Endothelial cell of umbilical vein (primary cell): ENCODE measurements around the gene PYCR2. TPM values are rescaled to one million over a fixed set of nuclear protein-coding genes. Genes with fewer than 3 reads are reported as not detected.
A peak's percentile ranks its signal among the peaks of the same experiment; 100 is the strongest.
"Not testable (repeated sequence)": the region's sequence is repeated elsewhere in the genome, so short reads cannot be mapped to it uniquely, and the experiment has no call there.

Experiments used
- BruUV-seq: library from RNA; stranded (reverse); fragments of 400-500 nt; replicated peaks from 2 replicates; lab custom pipeline; 2021; lab: Mats Ljungman, UMichigan
- CTCF ChIA-PET: fragments of 300-600, 350-600 bp; sonication (Branson Sonifier 250); formaldehyde crosslinking; loops from one replicate; lab custom pipeline; 2021; ENCODE audit warnings: antibody characterized with exemption, inconsistent platforms; lab: Charles Lee
- POLR2A ChIA-PET: fragments of 300-600, 350-600 bp; sonication (Branson Sonifier 250); formaldehyde crosslinking; loops from one replicate; lab custom pipeline; 2021; ENCODE audit warnings: antibody characterized with exemption, inconsistent platforms; lab: Charles Lee
- DNase-seq: peaks from one replicate; pipeline ENCODE4 v3.0.0-alpha.2; 2011; ENCODE audit warnings: low read depth, low spot score
- FAIRE-seq: peaks from 2 replicates; lab custom pipeline; 2011; peaks lifted over from hg19 to GRCh38; lab: Jason Lieb, UNC
- H2AFZ ChIP-seq: 2 replicates; pipeline ENCODE4 v1.6.0; 2012; ENCODE audit warnings: low read depth, low read length, control low read depth, inconsistent platforms
- H3K27ac ChIP-seq: 2 replicates; pipeline ENCODE4 v1.5.1; 2011; ENCODE audit warnings: low read depth, mild to moderate bottlenecking, control low read depth, low read length, moderate library complexity; ENCODE audit not compliant: insufficient read depth
- H3K27me3 ChIP-seq, 2 experiments: 2 replicates each; pipeline versions ENCODE4 v1.6.0 to v1.6.1; 2011; ENCODE audit warnings: low read length in 2 of 2, mixed read lengths in 1 of 2; ENCODE audit not compliant: control insufficient read depth in 2 of 2, insufficient read depth in 2 of 2
- H3K36me3 ChIP-seq, 2 experiments: 2 replicates in 1 of 2; 3 replicates in 1 of 2; pipeline ENCODE4 v1.5.1; 2011; ENCODE audit warnings: low read length in 2 of 2, mild to moderate bottlenecking in 1 of 2, moderate library complexity in 1 of 2; ENCODE audit not compliant: control insufficient read depth in 2 of 2, insufficient read depth in 2 of 2; ENCODE audit errors: extremely low read depth in 1 of 2
- H3K4me1 ChIP-seq: 3 replicates; pipeline ENCODE4 v1.5.1; 2011; ENCODE audit warnings: mild to moderate bottlenecking, low read length; ENCODE audit not compliant: control insufficient read depth, insufficient read depth; ENCODE audit errors: extremely low read depth
- H3K4me2 ChIP-seq: 2 replicates; pipeline ENCODE4 v1.6.1; 2011; ENCODE audit warnings: low read length, control low read depth, mixed read lengths; ENCODE audit not compliant: insufficient read depth
- H3K4me3 ChIP-seq, 3 experiments: fragments of 200-600 bp in 1 of 3; sonication (generic), shearing (Covaris generic) in 1 of 3; replicated peaks in 1 of 3; 2 replicates each; pipeline ENCODE4 v1.5.1; 2011 to 2016; ENCODE audit warnings: control low read depth in 3 of 3, low read length in 3 of 3, mild to moderate bottlenecking in 2 of 3, inconsistent platforms in 1 of 3, low read depth in 1 of 3, moderate library complexity in 1 of 3; ENCODE audit not compliant: insufficient read depth in 1 of 3
- H3K79me2 ChIP-seq: 2 replicates; pipeline ENCODE4 v1.6.0; 2012; ENCODE audit warnings: low read length, inconsistent platforms; ENCODE audit not compliant: control insufficient read depth, insufficient read depth
- H3K9ac ChIP-seq: replicated peaks from 2 replicates; pipeline ENCODE3; 2011; ENCODE audit warnings: low read length, control low read depth; ENCODE audit not compliant: insufficient read depth; ENCODE audit errors: extremely low read depth
- H3K9me1 ChIP-seq: replicated peaks from 3 replicates; pipeline ENCODE4 v1.6.0; 2011; ENCODE audit warnings: mild to moderate bottlenecking, low read length; ENCODE audit not compliant: control insufficient read depth, insufficient read depth; ENCODE audit errors: extremely low read depth
- H3K9me3 ChIP-seq: replicated peaks from 2 replicates; pipeline ENCODE4 v1.5.1; 2012; ENCODE audit warnings: low read length, inconsistent platforms; ENCODE audit not compliant: control insufficient read depth, insufficient read depth
- H4K20me1 ChIP-seq: replicated peaks from 2 replicates; pipeline ENCODE3; 2011; ENCODE audit warnings: mild to moderate bottlenecking, low read length; ENCODE audit not compliant: control insufficient read depth, insufficient read depth; ENCODE audit errors: extremely low read depth
- EZH2 ChIP-seq: IDR thresholded peaks from 2 replicates; pipeline ENCODE4 v1.6.1; 2012; ENCODE audit warnings: borderline replicate concordance, low read depth, mild to moderate bottlenecking, moderate library complexity, low read length, inconsistent platforms; ENCODE audit not compliant: severe bottlenecking
- FOS ChIP-seq: IDR thresholded peaks from 2 replicates; pipeline ENCODE4 v1.6.1; 2011; ENCODE audit warnings: mild to moderate bottlenecking, low read length, moderate library complexity, borderline replicate concordance; ENCODE audit not compliant: insufficient read depth
- GATA2 ChIP-seq: IDR thresholded peaks from 2 replicates; pipeline ENCODE4 v1.7.0; 2011; ENCODE audit warnings: low read depth, mild to moderate bottlenecking, moderate library complexity, mixed read lengths, low read length; ENCODE audit not compliant: insufficient read length, insufficient read depth
- JUN ChIP-seq: IDR thresholded peaks from 2 replicates; pipeline ENCODE4 v1.6.1; 2011; ENCODE audit warnings: borderline replicate concordance, low read depth; ENCODE audit not compliant: insufficient read length, insufficient read depth
- MAX ChIP-seq: IDR thresholded peaks from 2 replicates; pipeline ENCODE4 v1.6.1; 2011; ENCODE audit not compliant: insufficient read depth, insufficient read length
- MYC ChIP-seq: IDR thresholded peaks from one replicate; pipeline ENCODE4 v1.6.1; 2011; ENCODE audit warnings: mild to moderate bottlenecking, low read depth, low read length
- POLR2AphosphoS5 ChIP-seq: IDR thresholded peaks from 2 replicates; pipeline ENCODE4 v1.6.1; 2012; ENCODE audit warnings: low read depth, mild to moderate bottlenecking, control low read depth, low read length, moderate library complexity; ENCODE audit not compliant: insufficient read depth
- dilution Hi-C: fragments of 300-500 bp; cut with MboI; formaldehyde crosslinking; loops from one replicate; pipeline ENCODE4 v1.15.0; 2019; ENCODE audit warnings: low sequenced_read_pairs; ENCODE audit not compliant: extremely low pct_ligation_motif_present
- intact Hi-C: fragments of 100-400 bp; cut with micrococcal nuclease; formaldehyde crosslinking; loops from one replicate; pipeline ENCODE4 v1.10.0; 2022
- polyA plus RNA-seq, 4 experiments: library from polyadenylated mRNA; depleted of rRNA in 3 of 4; stranded (reverse) in 3 of 4; unstranded in 1 of 4; fragments of >200 nt; gene quantifications; 2 replicates each; pipeline versions ENCODE4 v1.2.1 to v1.2.3, GENCODE V29; 2011 to 2012; ENCODE audit warnings: missing spikeins in 1 of 4
- total RNA-seq: library from RNA; stranded (reverse); gene quantifications from 2 replicates; pipeline ENCODE4 v1.2.3, GENCODE V29; 2021

Gene PYCR2
- total and polyA plus RNA-seq, 2 donors (not counting 3 experiments of a cell fraction or from before 2014, with no cell fraction given): 64.6 to 65.1 TPM

GRCh38 chr1:225929462-225929861 is 5.4 kb upstream of the PYCR2 start:
- H3K79me2 ChIP-seq, H3K27ac ChIP-seq, H3K4me3 ChIP-seq, H3K36me3 ChIP-seq, H3K9me3 ChIP-seq, dilution Hi-C loops, BruUV-seq, H3K27me3 ChIP-seq, H3K9ac ChIP-seq, H3K9me1 ChIP-seq, POLR2A ChIA-PET, DNase-seq, intact Hi-C loops, H2AFZ ChIP-seq, H3K4me2 ChIP-seq, H3K4me1 ChIP-seq, H4K20me1 ChIP-seq, FAIRE-seq: not testable (repeated sequence)
- CTCF ChIA-PET: interaction anchor here (0.6 to 0.7 kb wide), 2 partner anchors 287 to 295 kb away, joined by 3 to 4 read pairs; no protein-coding TSS in a partner anchor

GRCh38 chr1:225928186-225929175 is 4.4 kb upstream of the PYCR2 start:
- peak; percentile 37 for DNase-seq
- H3K4me2 ChIP-seq: no peak overlapping the region
- H3K4me1 ChIP-seq: no peaks in the 10 kb centered on the region
- H4K20me1 ChIP-seq: no peaks in the 10 kb centered on the region
- POLR2A ChIA-PET: no interaction called here
- intact Hi-C loops: no loop called here
- TF ChIP-seq JUN (no peak), MAX (no peak), EZH2 (no peak), GATA2 (no peak), POLR2AphosphoS5 (no peak), FOS (no peak), MYC (no peak)
- FAIRE-seq: no peak
- H3K27ac ChIP-seq: no peak overlapping the region
- no peaks in the 10 kb centered on the region for H3K27me3 ChIP-seq
- no peak overlapping the region for H3K4me3 ChIP-seq
- H3K79me2 ChIP-seq: peaks cover 2% of the 10 kb centered on the region
- H2AFZ ChIP-seq: peak overlapping the region; percentile 44
- dilution Hi-C loops: no loop called here
- no peak overlapping the region for H3K9ac ChIP-seq
- CTCF ChIA-PET: interaction anchor here (0.6 kb wide), 1 partner anchor 296 kb away, joined by 3 read pairs; no protein-coding TSS in a partner anchor
- BruUV-seq: no TSS peak
- no peaks in the 10 kb centered on the region for H3K9me3 ChIP-seq
- H3K36me3 ChIP-seq: no peaks in the 10 kb centered on the region
- no peaks in the 10 kb centered on the region for H3K9me1 ChIP-seq
